ENCODE measurements around the gene ARID1B.
A peak's percentile ranks its signal among the peaks of the same experiment; 100 is the strongest.

ARID1B gene

DNA sequence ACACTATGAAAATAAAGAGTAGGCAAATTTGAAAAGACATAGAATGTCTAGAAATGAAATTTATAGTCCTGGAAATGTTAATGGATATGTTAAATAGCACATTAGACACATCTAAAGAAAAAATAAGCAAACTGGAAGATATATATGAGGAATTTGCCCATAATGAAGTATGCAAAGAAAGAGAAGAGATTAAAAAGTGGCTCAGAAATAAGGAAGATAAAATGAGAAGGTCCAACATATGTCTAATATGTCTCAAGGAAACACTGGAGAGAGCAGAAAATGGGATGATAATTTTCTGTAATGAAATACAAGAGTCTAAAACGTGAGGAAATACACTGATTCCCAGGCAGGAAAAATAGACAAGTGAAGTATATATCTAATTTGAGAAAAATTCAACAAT lies 36.6 kb upstream of the ARID1B start:
- H3K36me3 ChIP-seq: no peaks in the 10 kb centered on the region
- TF ChIP-seq, protein P1, sequence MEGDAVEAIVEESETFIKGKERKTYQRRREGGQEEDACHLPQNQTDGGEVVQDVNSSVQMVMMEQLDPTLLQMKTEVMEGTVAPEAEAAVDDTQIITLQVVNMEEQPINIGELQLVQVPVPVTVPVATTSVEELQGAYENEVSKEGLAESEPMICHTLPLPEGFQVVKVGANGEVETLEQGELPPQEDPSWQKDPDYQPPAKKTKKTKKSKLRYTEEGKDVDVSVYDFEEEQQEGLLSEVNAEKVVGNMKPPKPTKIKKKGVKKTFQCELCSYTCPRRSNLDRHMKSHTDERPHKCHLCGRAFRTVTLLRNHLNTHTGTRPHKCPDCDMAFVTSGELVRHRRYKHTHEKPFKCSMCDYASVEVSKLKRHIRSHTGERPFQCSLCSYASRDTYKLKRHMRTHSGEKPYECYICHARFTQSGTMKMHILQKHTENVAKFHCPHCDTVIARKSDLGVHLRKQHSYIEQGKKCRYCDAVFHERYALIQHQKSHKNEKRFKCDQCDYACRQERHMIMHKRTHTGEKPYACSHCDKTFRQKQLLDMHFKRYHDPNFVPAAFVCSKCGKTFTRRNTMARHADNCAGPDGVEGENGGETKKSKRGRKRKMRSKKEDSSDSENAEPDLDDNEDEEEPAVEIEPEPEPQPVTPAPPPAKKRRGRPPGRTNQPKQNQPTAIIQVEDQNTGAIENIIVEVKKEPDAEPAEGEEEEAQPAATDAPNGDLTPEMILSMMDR (IDR thresholded peaks at IDR 0.05): no peak
- H3K9me3 ChIP-seq: peaks cover 0 to 6% (median 0%) of the 10 kb centered on the region in 3 donors
- H3K4me3 ChIP-seq: no peak overlapping the region
- no peaks in the 10 kb centered on the region for H3K4me1 ChIP-seq
- H3K27me3 ChIP-seq: no peaks in the 10 kb centered on the region
- H3K27ac ChIP-seq: no peak overlapping the region
- no peak for DNase-seq
- intact Hi-C loops (cut with DNase I; ENCODE audit: low total_unique reads): no loop called here

DNA sequence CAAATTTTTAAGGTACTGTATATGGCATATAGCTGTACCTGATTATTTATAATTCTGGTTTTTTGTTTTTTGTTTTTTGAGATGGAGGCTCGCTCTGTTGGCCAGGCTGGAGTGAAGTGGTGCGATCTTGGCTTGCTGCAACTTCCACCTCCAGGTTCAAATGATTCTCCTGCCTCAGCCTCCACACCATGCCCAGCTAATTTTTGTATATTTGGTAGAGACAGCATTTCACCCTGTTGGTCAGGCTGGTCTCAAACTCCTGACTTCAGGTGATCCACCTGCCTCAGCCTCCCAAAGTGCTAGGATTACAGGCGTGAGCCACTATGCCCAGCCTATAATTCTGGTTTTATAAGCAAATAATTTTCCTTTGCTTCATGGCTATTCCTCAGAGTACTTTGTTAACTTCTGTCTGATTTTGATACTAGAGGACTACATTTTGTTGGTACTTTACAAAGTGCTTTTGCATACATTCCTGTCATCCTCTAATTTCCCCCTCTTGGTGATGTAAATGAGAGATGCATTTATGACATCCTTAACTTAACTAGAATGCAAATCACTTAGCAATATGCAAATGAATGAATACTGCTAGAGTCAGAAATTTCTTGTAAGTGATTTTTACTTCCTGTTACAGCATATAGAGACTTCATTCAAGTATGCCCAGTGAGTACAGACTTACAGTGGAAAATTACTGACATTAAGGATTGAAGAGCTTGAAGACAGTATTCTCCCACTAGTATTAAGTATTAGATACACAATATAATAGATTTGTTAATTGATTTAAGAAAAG lies 35.7 kb upstream of the ARID1B start:
- H3K27ac ChIP-seq: no peak overlapping the region
- TF ChIP-seq, protein P1 (IDR thresholded peaks at IDR 0.05): no peak
- H3K4me1 ChIP-seq: no peaks in the 10 kb centered on the region

DNA sequence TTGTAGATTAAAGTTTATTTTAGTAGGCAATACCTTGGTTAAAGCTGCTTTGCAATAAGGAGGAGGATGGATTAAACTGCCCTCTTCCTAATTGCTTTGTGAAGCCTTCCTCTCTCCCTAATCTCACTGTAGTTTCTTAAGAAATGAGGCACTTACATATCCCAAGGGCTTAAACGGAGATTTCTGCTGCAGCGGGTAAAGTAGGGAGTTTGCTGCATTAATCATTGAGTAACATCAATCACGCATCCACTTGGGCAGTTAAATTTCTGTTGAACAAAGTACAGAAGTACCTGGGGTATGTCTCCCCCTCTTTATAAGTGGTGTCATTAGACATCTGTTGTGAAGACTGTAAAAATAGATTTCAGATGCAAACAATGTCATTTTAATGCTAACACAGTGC lies 29.5 kb upstream of the ARID1B start:
- TF ChIP-seq, protein P1 (IDR thresholded peaks at IDR 0.05): no peak
- H3K4me3 ChIP-seq: no peak overlapping the region
- no peaks in the 10 kb centered on the region for H3K27me3 ChIP-seq
- no peaks in the 10 kb centered on the region for H3K9me3 ChIP-seq
- H3K4me1 ChIP-seq: peaks cover 0 to 3% (median 0%) of the 10 kb centered on the region in 4 donors
- intact Hi-C loops (cut with DNase I; ENCODE audit: low total_unique reads): no loop called here
- H3K27ac ChIP-seq: no peak overlapping the region
- H3K36me3 ChIP-seq: no peaks in the 10 kb centered on the region
- DNase-seq: no peak

More for the DNA sequence above, 35.7 kb upstream of the ARID1B start:
- DNase-seq: no peak
- Histone ChIP-seq H3K36me3 (no peaks in the 10 kb centered on the region), H3K27me3 (no peaks in the 10 kb centered on the region), H3K4me3 (no peak overlapping the region), H3K9me3 (peaks cover 0 to 6% (median 0%) of the 10 kb centered on the region in 3 donors)
- intact Hi-C loops (cut with DNase I; ENCODE audit: low total_unique reads): no loop called here

DNA sequence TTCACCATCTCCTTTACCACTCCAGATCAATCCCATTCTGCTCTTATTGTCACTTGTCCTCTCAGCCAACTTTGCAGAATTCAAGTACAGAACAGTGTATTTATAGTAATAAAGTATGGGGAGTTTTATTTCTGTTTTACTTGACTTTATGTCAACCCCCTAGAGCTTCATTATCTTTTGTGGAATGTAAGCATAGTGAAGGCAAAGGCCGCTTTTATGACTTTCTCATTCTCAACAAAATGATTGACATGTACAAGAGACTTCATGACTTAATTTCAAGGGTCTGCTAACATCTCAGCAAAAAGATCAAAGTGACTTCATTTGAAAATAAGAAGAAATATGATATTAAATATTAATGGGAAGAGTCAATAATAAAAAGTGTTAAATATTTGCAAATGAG lies 28.7 kb upstream of the ARID1B start:
- H3K4me1 ChIP-seq: peaks cover 0 to 4% (median 0%) of the 10 kb centered on the region in 4 donors
- TF ChIP-seq, protein P1 (IDR thresholded peaks at IDR 0.05): no peak
- no peaks in the 10 kb centered on the region for H3K27me3 ChIP-seq
- intact Hi-C loops (cut with DNase I; ENCODE audit: low total_unique reads): no loop called here
- no peak overlapping the region for H3K27ac ChIP-seq
- no peaks in the 10 kb centered on the region for H3K36me3 ChIP-seq
- DNase-seq: no peak
- no peak overlapping the region for H3K4me3 ChIP-seq
- no peaks in the 10 kb centered on the region for H3K9me3 ChIP-seq

DNA sequence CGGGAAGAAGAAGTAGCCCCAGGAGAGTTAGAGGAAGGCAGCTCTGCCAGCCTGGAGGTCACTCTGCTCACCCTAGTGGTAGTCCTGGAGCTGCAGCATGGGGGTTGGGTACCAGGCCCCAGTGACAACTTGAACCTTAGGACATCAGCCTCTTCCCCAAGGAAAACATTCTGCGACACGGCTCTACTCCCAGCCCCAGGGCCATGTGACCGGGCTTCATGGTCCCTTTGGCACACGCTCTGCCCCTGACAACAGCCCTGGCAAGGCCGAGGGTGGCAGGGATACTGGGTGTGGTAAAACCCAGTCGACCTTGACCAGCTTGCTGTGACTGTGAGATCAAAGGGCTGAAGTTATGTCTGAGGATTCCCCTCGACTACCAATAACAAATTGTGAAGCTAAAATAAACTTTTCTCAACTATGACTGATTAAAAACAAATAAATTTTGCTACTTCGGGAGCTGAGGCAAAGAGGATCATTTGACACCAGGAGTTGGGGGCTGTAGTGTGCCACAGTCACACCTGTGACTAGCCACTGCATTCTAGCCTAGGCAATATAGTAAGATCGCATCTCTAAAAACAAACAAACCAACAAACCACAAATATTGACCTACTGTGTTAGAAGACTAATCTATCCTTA lies 24.4 kb upstream of the ARID1B start:
- Histone ChIP-seq H3K27me3 (no peaks in the 10 kb centered on the region), H3K4me1 (peaks cover 0 to 4% (median 0%) of the 10 kb centered on the region in 4 donors), H3K27ac (no peak overlapping the region), H3K36me3 (no peaks in the 10 kb centered on the region), H3K4me3 (no peak overlapping the region), H3K9me3 (no peaks in the 10 kb centered on the region)
- TF ChIP-seq, protein P1 (IDR thresholded peaks at IDR 0.05): peak in 1 of 2 experiments; percentile 17
- no peak for DNase-seq
- intact Hi-C loops (cut with DNase I; ENCODE audit: low total_unique reads): no loop called here
